ENCODE results near the gene TXNRD3. TPM values are rescaled to one million over a fixed set of nuclear protein-coding genes. Genes with fewer than 3 reads are reported as not detected.

TXNRD3 gene
- total and polyA plus RNA-seq, 4 donors = 7.0 to 11.0 (median 7.7) TPM

DNA sequence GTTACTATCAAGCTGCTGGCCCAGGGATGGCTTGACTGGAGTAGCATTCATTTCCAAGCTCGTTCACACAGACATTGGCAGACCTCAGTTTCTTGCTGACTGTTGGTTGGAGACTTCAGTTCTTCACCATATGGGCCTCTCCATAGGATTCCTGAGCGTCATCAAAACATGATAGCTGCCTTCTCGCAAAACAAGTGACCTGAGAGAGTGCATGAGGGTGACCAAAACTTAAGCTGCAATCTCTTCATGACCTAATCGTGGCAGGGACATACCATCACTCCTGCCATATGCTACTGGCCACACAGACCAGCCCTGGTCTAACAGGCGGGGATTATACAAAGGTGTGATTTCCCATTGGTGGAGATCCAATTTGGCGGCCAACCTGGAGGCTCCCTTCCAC is 50.2 kb downstream of the TXNRD3 start:
- Histone ChIP-seq H3K36me3 (ENCODE audit: control insufficient read depth in 4 of 4, insufficient read depth in 3 of 4, low read depth in 1 of 4, low read length in 3 of 4) (peaks cover 4 to 33% (median 19%) of the 10 kb centered on the region in 4 donors), H3K4me1 (ENCODE audit: control insufficient read depth in 4 of 4, insufficient read depth in 4 of 4, low read length in 3 of 4) (no peaks in the 10 kb centered on the region), H3K27ac (ENCODE audit: low read depth in 1 of 2, low read length in 2 of 2) (no peak overlapping the region), H3K9me3 (ENCODE audit: control insufficient read depth in 4 of 4, low read length in 3 of 4) (no peaks in the 10 kb centered on the region), H3K27me3 (ENCODE audit: control insufficient read depth in 4 of 4, insufficient read depth in 4 of 4, low read length in 3 of 4) (no peaks in the 10 kb centered on the region), H3K4me3 (ENCODE audit: low read depth in 1 of 3, low read length in 3 of 3) (no peak overlapping the region), H3K9ac (ENCODE audit: low read depth in 1 of 2, low read length in 2 of 2) (no peak overlapping the region)
- 92% methylated on average over 6 of the region's 6 CpGs for WGBS
- TF ChIP-seq, protein P1, sequence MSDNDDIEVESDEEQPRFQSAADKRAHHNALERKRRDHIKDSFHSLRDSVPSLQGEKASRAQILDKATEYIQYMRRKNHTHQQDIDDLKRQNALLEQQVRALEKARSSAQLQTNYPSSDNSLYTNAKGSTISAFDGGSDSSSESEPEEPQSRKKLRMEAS (IDR thresholded peaks at IDR 0.05) = no peak
- TF ChIP-seq, protein P2, sequence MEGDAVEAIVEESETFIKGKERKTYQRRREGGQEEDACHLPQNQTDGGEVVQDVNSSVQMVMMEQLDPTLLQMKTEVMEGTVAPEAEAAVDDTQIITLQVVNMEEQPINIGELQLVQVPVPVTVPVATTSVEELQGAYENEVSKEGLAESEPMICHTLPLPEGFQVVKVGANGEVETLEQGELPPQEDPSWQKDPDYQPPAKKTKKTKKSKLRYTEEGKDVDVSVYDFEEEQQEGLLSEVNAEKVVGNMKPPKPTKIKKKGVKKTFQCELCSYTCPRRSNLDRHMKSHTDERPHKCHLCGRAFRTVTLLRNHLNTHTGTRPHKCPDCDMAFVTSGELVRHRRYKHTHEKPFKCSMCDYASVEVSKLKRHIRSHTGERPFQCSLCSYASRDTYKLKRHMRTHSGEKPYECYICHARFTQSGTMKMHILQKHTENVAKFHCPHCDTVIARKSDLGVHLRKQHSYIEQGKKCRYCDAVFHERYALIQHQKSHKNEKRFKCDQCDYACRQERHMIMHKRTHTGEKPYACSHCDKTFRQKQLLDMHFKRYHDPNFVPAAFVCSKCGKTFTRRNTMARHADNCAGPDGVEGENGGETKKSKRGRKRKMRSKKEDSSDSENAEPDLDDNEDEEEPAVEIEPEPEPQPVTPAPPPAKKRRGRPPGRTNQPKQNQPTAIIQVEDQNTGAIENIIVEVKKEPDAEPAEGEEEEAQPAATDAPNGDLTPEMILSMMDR (IDR thresholded peaks at IDR 0.05; ENCODE audit: low read depth, low read length, missing input control) = no peak
- TF ChIP-seq, protein P3, sequence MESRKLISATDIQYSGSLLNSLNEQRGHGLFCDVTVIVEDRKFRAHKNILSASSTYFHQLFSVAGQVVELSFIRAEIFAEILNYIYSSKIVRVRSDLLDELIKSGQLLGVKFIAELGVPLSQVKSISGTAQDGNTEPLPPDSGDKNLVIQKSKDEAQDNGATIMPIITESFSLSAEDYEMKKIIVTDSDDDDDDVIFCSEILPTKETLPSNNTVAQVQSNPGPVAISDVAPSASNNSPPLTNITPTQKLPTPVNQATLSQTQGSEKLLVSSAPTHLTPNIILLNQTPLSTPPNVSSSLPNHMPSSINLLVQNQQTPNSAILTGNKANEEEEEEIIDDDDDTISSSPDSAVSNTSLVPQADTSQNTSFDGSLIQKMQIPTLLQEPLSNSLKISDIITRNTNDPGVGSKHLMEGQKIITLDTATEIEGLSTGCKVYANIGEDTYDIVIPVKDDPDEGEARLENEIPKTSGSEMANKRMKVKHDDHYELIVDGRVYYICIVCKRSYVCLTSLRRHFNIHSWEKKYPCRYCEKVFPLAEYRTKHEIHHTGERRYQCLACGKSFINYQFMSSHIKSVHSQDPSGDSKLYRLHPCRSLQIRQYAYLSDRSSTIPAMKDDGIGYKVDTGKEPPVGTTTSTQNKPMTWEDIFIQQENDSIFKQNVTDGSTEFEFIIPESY (IDR thresholded peaks at IDR 0.05) = no peak
- TF ChIP-seq, protein P4, sequence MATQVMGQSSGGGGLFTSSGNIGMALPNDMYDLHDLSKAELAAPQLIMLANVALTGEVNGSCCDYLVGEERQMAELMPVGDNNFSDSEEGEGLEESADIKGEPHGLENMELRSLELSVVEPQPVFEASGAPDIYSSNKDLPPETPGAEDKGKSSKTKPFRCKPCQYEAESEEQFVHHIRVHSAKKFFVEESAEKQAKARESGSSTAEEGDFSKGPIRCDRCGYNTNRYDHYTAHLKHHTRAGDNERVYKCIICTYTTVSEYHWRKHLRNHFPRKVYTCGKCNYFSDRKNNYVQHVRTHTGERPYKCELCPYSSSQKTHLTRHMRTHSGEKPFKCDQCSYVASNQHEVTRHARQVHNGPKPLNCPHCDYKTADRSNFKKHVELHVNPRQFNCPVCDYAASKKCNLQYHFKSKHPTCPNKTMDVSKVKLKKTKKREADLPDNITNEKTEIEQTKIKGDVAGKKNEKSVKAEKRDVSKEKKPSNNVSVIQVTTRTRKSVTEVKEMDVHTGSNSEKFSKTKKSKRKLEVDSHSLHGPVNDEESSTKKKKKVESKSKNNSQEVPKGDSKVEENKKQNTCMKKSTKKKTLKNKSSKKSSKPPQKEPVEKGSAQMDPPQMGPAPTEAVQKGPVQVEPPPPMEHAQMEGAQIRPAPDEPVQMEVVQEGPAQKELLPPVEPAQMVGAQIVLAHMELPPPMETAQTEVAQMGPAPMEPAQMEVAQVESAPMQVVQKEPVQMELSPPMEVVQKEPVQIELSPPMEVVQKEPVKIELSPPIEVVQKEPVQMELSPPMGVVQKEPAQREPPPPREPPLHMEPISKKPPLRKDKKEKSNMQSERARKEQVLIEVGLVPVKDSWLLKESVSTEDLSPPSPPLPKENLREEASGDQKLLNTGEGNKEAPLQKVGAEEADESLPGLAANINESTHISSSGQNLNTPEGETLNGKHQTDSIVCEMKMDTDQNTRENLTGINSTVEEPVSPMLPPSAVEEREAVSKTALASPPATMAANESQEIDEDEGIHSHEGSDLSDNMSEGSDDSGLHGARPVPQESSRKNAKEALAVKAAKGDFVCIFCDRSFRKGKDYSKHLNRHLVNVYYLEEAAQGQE (IDR thresholded peaks at IDR 0.05) = no peak
- TF ChIP-seq RXRA (IDR thresholded peaks at IDR 0.05) (no peak), HNF4A (conservative IDR thresholded peaks at IDR 0.05) (no peak), TAF1 (conservative IDR thresholded peaks at IDR 0.05) (no peak), FOXA2 (IDR thresholded peaks at IDR 0.05) (no peak), GABPA (IDR thresholded peaks at IDR 0.05 in 1 of 2, conservative IDR thresholded peaks at IDR 0.05 in 1 of 2) (no peak)
- DNase-seq (ENCODE audit: low spot score) = no peak

DNA sequence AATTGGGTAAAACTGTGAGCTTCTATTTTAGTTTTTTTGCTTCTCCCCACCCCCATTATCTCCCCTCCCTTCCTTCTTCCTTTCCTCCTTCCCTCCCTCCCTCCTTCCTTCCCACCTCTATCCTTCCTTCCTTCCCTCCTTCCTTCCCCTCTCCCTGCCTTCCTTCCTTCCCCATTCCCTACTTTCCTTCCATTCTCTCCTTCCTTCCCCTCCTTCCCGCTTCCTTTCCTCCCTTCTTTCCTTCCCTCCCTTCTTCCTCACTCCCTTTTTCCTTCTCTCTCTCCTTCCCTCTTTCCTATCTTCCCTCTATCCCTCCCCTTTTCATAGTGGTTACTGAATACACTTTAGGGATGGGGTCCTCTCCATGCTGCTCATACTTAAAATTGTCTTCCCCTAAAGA is 55.8 kb downstream of the TXNRD3 start:
- no peak overlapping the region for H3K4me3 ChIP-seq (ENCODE audit: low read depth in 1 of 3, low read length in 3 of 3)
- TF ChIP-seq, protein P2 (IDR thresholded peaks at IDR 0.05; ENCODE audit: low read depth, low read length, missing input control) = no peak
- TF ChIP-seq YY1 (IDR thresholded peaks at IDR 0.05) (no peak), FOXA2 (IDR thresholded peaks at IDR 0.05) (no peak), RAD21 (IDR thresholded peaks at IDR 0.05) (no peak), EGR1 (IDR thresholded peaks at IDR 0.05; ENCODE audit: low read depth in 2 of 2) (no peak), SP1 (IDR thresholded peaks at IDR 0.05) (no peak), GABPA (IDR thresholded peaks at IDR 0.05 in 1 of 2, conservative IDR thresholded peaks at IDR 0.05 in 1 of 2) (no peak), JUND (IDR thresholded peaks at IDR 0.05) (no peak), HNF4A (conservative IDR thresholded peaks at IDR 0.05) (no peak)
- TF ChIP-seq, protein P3 (IDR thresholded peaks at IDR 0.05) = no peak
- TF ChIP-seq, protein P4 (IDR thresholded peaks at IDR 0.05) = no peak
- TF ChIP-seq, protein P1 (IDR thresholded peaks at IDR 0.05) = no peak

More for the DNA sequence above, 55.8 kb downstream of the TXNRD3 start:
- WGBS = 2% methylated on average over 1 of the region's 1 CpG
- DNase-seq (ENCODE audit: low spot score) = no peak
- peaks cover 0 to 3% (median 0%) of the 10 kb centered on the region in 4 donors for H3K9me3 ChIP-seq (ENCODE audit: control insufficient read depth in 4 of 4, low read length in 3 of 4)
- no peaks in the 10 kb centered on the region for H3K36me3 ChIP-seq (ENCODE audit: control insufficient read depth in 4 of 4, insufficient read depth in 3 of 4, low read depth in 1 of 4, low read length in 3 of 4)
- no peak overlapping the region for H3K9ac ChIP-seq (ENCODE audit: low read depth in 1 of 2, low read length in 2 of 2)
- no peaks in the 10 kb centered on the region for H3K27me3 ChIP-seq (ENCODE audit: control insufficient read depth in 4 of 4, insufficient read depth in 4 of 4, low read length in 3 of 4)
- no peaks in the 10 kb centered on the region for H3K4me1 ChIP-seq (ENCODE audit: control insufficient read depth in 4 of 4, insufficient read depth in 4 of 4, low read length in 3 of 4)
- H3K27ac ChIP-seq (ENCODE audit: low read depth in 1 of 2, low read length in 2 of 2) = no peak overlapping the region

All from liver (tissue), 9 donors.